ENCODE data around the gene MPRIP. TPM values are rescaled to one million over a fixed set of nuclear protein-coding genes. Genes with fewer than 3 reads are reported as not detected.

MPRIP gene
- polyA plus RNA-seq, 1 of the 3 experiments (the other 2 are of a cell fraction) = 64.4 TPM

DNA sequence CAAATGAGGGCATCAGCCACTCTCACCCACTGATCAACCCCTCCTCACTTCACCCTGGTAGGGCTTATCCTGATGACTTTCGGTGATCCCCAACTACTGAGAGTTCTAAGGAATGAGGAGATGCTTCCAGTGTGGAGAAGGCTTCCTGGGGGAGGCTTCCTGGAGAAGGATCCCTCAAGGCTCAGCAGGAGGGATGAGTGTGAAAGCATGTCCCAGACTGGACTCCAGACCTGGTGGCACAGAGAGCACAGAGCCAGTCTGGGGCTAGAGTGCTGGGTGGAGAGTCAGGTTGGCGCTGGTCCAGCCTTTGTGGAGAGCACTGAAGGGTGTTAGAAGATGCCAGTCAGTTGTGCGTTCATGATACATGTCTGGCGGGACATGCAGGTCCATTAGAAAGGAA lies 110.1 kb downstream of the MPRIP start (continued):
- TF ChIP-seq MXI1 (IDR thresholded peaks at IDR 0.05; ENCODE audit: low read depth, low read length) = no peak

DNA sequence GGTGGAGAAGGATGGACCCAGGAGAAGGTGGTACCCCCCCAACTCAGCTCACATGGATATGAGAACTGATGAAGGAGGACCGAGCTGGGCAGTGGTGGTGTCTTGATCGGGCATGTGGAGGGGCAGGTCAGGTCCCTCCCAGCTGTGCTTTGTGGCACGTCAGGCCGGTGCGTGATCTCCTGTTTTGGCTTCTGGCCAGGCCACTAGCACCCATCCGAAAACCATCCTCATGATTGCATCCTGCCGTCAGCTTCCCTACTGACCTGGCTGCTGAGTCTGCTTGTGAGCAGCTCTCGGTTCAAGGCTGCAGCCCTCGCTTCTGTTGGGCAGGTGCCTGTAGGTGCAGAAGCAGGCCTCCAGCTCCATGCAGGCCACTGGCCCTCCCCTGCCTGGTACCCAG lies 110.8 kb downstream of the MPRIP start:
- no peaks in the 10 kb centered on the region for H3K9me2 ChIP-seq
- WGBS (ENCODE audit: low lambda C conversion rate) = 94% methylated on average over 3 of the region's 9 CpGs
- peaks cover 7% of the 10 kb centered on the region; the same call in 1 of the 2 replicates for H3K79me2 ChIP-seq (ENCODE audit: insufficient read depth)
- CTCF ChIA-PET = interaction anchor here (0.6 to 1.1 kb wide), 3 partner anchors 10 to 161 kb away, joined by 3 to 4 read pairs (median 3); no protein-coding TSS in a partner anchor
- no peaks in the 10 kb centered on the region for H3K27me3 ChIP-seq (ENCODE audit: insufficient read depth)
- H3F3A ChIP-seq (replicated peaks; ENCODE audit: insufficient read depth) = peaks cover 51% of the 10 kb centered on the region
- peak overlapping the region; percentile 36; the same call in 1 of the 2 replicates for H3K4me2 ChIP-seq
- POLR2A ChIA-PET = no interaction called here
- H3K36me3 ChIP-seq (replicated peaks in 1 of 2; ENCODE audit: control insufficient read depth in 1 of 2, insufficient read depth in 2 of 2, low read length in 1 of 2) = peaks cover 39 to 54% of the 10 kb centered on the region in 2 experiments
- H3K27ac ChIP-seq (ENCODE audit: low read depth in 2 of 2, low read length in 1 of 2) = peak overlapping the region in 1 of 2 experiments; percentile 93; a peak in 2 of 4 replicates
- TF ChIP-seq, protein P1, sequence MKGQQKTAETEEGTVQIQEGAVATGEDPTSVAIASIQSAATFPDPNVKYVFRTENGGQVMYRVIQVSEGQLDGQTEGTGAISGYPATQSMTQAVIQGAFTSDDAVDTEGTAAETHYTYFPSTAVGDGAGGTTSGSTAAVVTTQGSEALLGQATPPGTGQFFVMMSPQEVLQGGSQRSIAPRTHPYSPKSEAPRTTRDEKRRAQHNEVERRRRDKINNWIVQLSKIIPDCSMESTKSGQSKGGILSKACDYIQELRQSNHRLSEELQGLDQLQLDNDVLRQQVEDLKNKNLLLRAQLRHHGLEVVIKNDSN (IDR thresholded peaks at IDR 0.05; ENCODE audit: borderline replicate concordance, low read depth) = no peak
- no peak for TF ChIP-seq EP300 (IDR thresholded peaks at IDR 0.05; ENCODE audit: borderline replicate concordance in 1 of 2, low read depth in 1 of 2, low read length in 1 of 2)
- DNase-seq = no peak
- H3K4me3 ChIP-seq (ENCODE audit: low read depth in 2 of 2, low read length in 1 of 2) = no peak overlapping the region
- peaks cover 5 to 41% of the 10 kb centered on the region in 2 experiments; a peak in 3 of 4 replicates for H3K4me1 ChIP-seq (ENCODE audit: control insufficient read depth in 1 of 2, insufficient read depth in 2 of 2, low read depth in 1 of 2, low read length in 1 of 2)
- H2AFZ ChIP-seq (ENCODE audit: low read depth) = no peak overlapping the region
- no peaks in the 10 kb centered on the region for H3K9me3 ChIP-seq
- H3K9ac ChIP-seq = no peak overlapping the region
- no peaks in the 10 kb centered on the region; the same call in 1 of the 2 replicates for H4K20me1 ChIP-seq (ENCODE audit: insufficient read depth)

DNA sequence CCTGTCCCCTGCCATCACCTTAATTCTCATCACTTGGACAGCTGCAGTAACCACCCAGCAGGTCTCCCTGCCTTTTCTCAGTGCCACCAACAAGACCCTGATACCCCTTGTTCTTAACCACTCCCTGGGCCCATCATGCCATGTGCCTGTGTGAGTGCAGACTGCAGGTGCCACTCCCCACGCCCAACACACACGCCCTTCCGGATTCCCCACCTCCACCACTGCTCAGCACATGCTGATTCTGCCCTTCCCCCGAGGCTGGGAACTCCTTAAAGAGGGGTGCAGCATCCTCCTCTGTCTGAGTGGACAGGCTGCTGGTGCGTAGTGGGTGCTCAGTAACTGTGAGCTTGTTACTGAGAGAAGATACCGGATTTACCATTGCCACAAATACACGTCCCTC lies 111.5 kb downstream of the MPRIP start:
- Histone ChIP-seq H3K9me3 (no peaks in the 10 kb centered on the region), H3K27ac (ENCODE audit: low read depth in 2 of 2, low read length in 1 of 2) (no peak overlapping the region), H2AFZ (ENCODE audit: low read depth) (no peak overlapping the region), H3K79me2 (ENCODE audit: insufficient read depth) (peaks cover 7% of the 10 kb centered on the region; the same call in 1 of the 2 replicates), H3K36me3 (replicated peaks in 1 of 2; ENCODE audit: control insufficient read depth in 1 of 2, insufficient read depth in 2 of 2, low read length in 1 of 2) (peaks cover 39 to 52% of the 10 kb centered on the region in 2 experiments), H3K9ac (no peak overlapping the region), H3F3A (replicated peaks; ENCODE audit: insufficient read depth) (peaks cover 47% of the 10 kb centered on the region), H4K20me1 (ENCODE audit: insufficient read depth) (no peaks in the 10 kb centered on the region; the same call in 1 of the 2 replicates), H3K4me2 (no peak overlapping the region), H3K9me2 (no peaks in the 10 kb centered on the region), H3K4me1 (ENCODE audit: control insufficient read depth in 1 of 2, insufficient read depth in 2 of 2, low read depth in 1 of 2, low read length in 1 of 2) (peaks cover 5 to 41% of the 10 kb centered on the region in 2 experiments; a peak in 3 of 4 replicates), H3K27me3 (ENCODE audit: insufficient read depth) (no peaks in the 10 kb centered on the region), H3K4me3 (ENCODE audit: low read depth in 2 of 2, low read length in 1 of 2) (no peak overlapping the region)
- WGBS (ENCODE audit: low lambda C conversion rate) = 95% methylated on average over 5 of the region's 7 CpGs
- ChIA-PET POLR2A (no interaction called here), CTCF (interaction anchor here (0.6 kb wide), 1 partner anchor 12 kb away, joined by 3 read pairs; no protein-coding TSS in a partner anchor)
- no peak for TF ChIP-seq FOXJ3 (CRISPR knock-in tag; IDR thresholded peaks at IDR 0.05)
- TF ChIP-seq MEF2A (IDR thresholded peaks at IDR 0.05; ENCODE audit: borderline replicate concordance, low read depth) = no peak
- no peak for TF ChIP-seq TEAD4 (IDR thresholded peaks at IDR 0.05; ENCODE audit: borderline replicate concordance, insufficient read depth)
- TF ChIP-seq, protein P2, sequence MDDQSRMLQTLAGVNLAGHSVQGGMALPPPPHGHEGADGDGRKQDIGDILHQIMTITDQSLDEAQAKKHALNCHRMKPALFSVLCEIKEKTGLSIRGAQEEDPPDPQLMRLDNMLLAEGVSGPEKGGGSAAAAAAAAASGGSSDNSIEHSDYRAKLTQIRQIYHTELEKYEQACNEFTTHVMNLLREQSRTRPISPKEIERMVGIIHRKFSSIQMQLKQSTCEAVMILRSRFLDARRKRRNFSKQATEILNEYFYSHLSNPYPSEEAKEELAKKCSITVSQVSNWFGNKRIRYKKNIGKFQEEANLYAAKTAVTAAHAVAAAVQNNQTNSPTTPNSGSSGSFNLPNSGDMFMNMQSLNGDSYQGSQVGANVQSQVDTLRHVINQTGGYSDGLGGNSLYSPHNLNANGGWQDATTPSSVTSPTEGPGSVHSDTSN (IDR thresholded peaks at IDR 0.05) = no peak
- TF ChIP-seq, protein P3, sequence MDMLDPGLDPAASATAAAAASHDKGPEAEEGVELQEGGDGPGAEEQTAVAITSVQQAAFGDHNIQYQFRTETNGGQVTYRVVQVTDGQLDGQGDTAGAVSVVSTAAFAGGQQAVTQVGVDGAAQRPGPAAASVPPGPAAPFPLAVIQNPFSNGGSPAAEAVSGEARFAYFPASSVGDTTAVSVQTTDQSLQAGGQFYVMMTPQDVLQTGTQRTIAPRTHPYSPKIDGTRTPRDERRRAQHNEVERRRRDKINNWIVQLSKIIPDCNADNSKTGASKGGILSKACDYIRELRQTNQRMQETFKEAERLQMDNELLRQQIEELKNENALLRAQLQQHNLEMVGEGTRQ (IDR thresholded peaks at IDR 0.05; ENCODE audit: borderline replicate concordance, low read depth, low read length) = no peak
- no peak for TF ChIP-seq RFX5 (IDR thresholded peaks at IDR 0.05; ENCODE audit: low read length)
- TF ChIP-seq EP300 (IDR thresholded peaks at IDR 0.05; ENCODE audit: borderline replicate concordance in 1 of 2, low read depth in 1 of 2, low read length in 1 of 2) = no peak
- TF ChIP-seq, protein P4, sequence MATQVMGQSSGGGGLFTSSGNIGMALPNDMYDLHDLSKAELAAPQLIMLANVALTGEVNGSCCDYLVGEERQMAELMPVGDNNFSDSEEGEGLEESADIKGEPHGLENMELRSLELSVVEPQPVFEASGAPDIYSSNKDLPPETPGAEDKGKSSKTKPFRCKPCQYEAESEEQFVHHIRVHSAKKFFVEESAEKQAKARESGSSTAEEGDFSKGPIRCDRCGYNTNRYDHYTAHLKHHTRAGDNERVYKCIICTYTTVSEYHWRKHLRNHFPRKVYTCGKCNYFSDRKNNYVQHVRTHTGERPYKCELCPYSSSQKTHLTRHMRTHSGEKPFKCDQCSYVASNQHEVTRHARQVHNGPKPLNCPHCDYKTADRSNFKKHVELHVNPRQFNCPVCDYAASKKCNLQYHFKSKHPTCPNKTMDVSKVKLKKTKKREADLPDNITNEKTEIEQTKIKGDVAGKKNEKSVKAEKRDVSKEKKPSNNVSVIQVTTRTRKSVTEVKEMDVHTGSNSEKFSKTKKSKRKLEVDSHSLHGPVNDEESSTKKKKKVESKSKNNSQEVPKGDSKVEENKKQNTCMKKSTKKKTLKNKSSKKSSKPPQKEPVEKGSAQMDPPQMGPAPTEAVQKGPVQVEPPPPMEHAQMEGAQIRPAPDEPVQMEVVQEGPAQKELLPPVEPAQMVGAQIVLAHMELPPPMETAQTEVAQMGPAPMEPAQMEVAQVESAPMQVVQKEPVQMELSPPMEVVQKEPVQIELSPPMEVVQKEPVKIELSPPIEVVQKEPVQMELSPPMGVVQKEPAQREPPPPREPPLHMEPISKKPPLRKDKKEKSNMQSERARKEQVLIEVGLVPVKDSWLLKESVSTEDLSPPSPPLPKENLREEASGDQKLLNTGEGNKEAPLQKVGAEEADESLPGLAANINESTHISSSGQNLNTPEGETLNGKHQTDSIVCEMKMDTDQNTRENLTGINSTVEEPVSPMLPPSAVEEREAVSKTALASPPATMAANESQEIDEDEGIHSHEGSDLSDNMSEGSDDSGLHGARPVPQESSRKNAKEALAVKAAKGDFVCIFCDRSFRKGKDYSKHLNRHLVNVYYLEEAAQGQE (IDR thresholded peaks at IDR 0.05; ENCODE audit: low read depth, low read length) = no peak
- no peak for TF ChIP-seq RCOR1 (IDR thresholded peaks at IDR 0.05; ENCODE audit: low read length)
- no peak for TF ChIP-seq TCF12 (IDR thresholded peaks at IDR 0.05)
- TF ChIP-seq FOSL2 (IDR thresholded peaks at IDR 0.05; ENCODE audit: borderline replicate concordance, low read depth) = no peak
- no peak for TF ChIP-seq EZH2phosphoT487 (IDR thresholded peaks at IDR 0.05; ENCODE audit: borderline replicate concordance, low read depth)
- no peak for TF ChIP-seq SIN3A (IDR thresholded peaks at IDR 0.05; ENCODE audit: borderline replicate concordance, low read depth, low read length)
- no peak for TF ChIP-seq GABPA (IDR thresholded peaks at IDR 0.05; ENCODE audit: low read depth)
- no peak for TF ChIP-seq JUND (IDR thresholded peaks at IDR 0.05)
- TF ChIP-seq, protein P5, sequence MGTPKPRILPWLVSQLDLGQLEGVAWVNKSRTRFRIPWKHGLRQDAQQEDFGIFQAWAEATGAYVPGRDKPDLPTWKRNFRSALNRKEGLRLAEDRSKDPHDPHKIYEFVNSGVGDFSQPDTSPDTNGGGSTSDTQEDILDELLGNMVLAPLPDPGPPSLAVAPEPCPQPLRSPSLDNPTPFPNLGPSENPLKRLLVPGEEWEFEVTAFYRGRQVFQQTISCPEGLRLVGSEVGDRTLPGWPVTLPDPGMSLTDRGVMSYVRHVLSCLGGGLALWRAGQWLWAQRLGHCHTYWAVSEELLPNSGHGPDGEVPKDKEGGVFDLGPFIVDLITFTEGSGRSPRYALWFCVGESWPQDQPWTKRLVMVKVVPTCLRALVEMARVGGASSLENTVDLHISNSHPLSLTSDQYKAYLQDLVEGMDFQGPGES (IDR thresholded peaks at IDR 0.05; ENCODE audit: low read depth, low read length) = no peak
- DNase-seq = no peak
